DMS79 (cell line): ENCODE results near the gene UNC45A.
"Not testable (repeated sequence)": the region's sequence is repeated elsewhere in the genome, so short reads cannot be mapped to it uniquely, and the experiment has no call there.

ENCODE experiments used
- DNase-seq: peaks from one replicate; lab custom pipeline; 2025; lab: John Stamatoyannopoulos, UW

Gene UNC45A

DNA sequence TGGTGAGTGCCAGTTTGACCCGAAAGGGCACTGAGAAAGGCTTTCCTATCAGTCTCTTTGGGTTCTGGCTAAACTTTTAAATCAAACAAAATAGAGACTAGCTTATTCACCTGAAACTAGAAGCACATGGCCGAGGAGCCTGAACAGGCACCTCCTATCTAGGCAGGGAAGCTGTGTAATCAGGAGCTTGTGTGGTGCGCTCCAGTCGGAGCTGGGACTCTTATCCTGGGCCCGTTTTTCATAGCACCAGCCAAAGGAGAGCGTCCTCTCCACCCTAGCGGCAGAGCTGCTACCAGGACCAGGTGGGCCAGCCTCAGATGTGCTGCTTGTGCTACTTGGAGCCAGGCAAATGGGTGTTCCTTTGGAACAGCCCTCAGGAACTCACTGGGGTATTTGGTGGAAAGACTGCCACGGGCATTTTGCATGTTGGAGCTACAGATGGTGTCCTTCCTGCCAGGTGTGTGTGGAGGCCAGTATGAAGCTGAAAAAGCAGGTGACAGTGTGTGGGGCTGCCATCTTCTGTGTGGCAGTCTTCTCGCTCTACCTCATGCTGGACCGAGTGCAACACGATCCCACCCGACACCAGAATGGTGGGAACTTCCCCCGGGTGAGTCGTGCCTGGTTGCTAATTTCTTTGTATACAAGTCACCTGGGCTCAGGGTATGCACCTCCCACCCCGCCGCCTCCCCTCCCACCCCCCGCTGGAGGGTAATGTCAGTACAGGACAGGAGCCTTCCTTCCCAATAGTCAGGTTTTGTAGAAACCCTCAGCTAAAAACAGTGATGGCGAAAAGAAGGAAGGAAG is 31.1 kb upstream of the UNC45A start:
- DNase-seq: no peak

GRCh38 chr15:90904746-90905145 is 30.3 kb upstream of the UNC45A start:
- DNase-seq: no peak

- no peak for DNase-seq
Observed at GRCh38 chr15:90905306-90906180, 29.5 kb upstream of the UNC45A start.

- DNase-seq: no peak
Observed at GRCh38 chr15:90906181-90906849, 28.8 kb upstream of the UNC45A start.

- DNase-seq: no peak
Observed at GRCh38 chr15:90907051-90907660, 27.9 kb upstream of the UNC45A start.

DNA sequence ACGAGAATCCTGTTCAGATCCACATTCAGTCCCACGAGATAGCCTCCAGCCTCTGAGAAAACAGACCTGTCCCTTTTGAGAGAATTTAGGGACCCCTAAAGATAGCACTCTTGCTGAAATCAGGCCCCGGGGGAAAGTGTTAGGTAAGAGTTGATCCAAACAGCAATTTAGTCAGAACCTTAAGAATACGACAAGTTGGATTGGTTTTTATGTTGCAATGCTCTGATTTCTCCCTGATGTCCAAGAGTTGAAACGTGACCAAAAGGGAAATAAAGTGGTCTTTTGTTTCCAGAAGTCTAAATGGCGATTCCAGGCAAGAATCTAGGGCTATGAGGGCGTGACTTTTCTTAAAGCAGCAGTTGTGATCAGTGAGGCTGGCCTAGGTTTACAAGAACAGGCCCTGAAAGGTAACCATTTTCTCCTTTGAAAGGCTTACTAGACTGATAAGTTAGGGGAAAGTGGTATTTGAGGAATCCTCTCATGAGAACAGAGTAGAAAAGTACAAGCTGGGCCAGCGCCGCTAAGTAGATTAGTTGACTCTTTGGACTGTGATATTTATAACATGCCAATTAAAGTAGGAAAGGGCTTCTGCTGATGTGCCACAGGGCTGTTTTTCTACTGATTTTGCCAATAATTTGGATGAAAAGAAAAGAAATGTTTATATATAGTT is 27.1 kb upstream of the UNC45A start:
- DNase-seq: no peak

GRCh38 chr15:90909449-90909848 is 25.6 kb upstream of the UNC45A start:
- not testable (repeated sequence) for DNase-seq

- no peak for DNase-seq
Observed at GRCh38 chr15:90909976-90910375, 25.1 kb upstream of the UNC45A start.

DNA sequence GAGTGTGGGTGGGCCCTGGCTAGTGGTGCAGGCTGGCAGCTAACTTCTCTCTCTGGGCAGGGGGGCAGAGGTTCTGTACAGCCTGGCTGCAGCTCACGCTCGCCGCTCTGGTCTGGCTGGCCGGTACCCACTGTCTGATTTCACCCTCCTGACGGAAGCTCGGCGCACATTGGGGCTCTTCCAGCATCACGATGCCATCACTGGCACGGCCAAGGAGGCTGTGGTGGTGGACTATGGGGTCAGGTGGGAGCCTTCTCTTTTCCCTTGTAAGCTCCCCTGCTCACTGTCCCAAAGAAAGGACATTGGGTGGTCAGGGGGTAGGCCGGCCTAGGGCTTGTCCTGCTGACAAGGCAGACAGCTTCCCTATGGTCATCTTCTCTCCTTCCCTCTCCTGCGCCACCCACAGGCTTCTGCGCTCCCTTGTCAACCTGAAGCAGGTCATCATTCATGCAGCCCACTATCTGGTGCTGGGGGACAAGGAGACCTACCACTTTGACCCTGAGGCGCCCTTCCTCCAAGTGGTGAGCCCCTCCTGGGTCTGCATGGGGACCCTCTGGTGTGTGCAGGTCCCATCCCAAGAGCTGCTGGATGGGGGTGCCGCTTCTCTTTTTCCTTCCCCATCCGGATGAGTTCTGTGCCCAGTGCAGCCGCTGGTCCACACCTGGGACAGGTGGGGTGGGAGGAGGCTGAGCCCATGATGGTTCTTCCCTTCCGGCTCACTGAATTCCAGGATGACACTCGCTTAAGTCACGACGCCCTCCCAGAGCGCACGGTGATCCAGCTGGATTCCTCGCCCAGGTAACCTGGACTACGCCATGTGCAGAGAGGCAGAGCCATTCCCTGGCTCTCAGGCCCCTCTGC is 24.4 kb upstream of the UNC45A start:
- DNase-seq: no peak

GRCh38 chr15:90911302-90911623 is 23.8 kb upstream of the UNC45A start:
- DNase-seq: no peak

- DNase-seq: no peak
Observed at GRCh38 chr15:90911906-90912769, 22.9 kb upstream of the UNC45A start.

GRCh38 chr15:90912770-90913075 is 22.4 kb upstream of the UNC45A start:
- no peak for DNase-seq

- no peak for DNase-seq
Observed at GRCh38 chr15:90913398-90913944, 21.6 kb upstream of the UNC45A start.

GRCh38 chr15:90914305-90915080 is 20.6 kb upstream of the UNC45A start:
- no peak for DNase-seq

DNA sequence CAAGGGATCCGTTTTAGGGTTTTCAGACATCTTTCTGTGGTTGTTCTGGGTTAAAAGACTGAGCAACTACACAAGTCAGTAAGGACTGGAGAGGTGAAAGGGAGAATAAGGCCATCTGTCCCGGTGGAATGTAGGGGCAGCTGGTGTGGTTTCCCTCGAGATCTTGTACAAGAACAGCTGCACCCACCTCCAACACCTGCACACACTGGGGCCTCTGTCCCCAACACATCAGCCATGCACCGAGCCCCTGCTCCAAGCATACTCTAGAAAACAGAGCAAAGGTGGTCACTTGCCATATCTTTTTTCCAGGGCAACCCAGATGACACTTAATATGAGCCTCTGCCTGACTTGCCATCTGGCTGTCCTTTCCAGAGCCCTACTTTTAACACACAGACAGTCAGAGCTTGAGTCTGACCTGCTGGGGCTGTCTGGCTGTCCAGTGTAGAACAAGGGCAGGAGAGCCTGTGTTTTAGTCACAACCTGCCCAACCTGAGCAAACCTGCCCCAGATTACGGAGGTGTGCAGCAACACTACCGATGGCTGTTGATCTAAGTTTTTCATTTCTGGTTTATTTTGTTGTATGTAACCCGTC is 19.8 kb upstream of the UNC45A start:
- no peak for DNase-seq

DNA sequence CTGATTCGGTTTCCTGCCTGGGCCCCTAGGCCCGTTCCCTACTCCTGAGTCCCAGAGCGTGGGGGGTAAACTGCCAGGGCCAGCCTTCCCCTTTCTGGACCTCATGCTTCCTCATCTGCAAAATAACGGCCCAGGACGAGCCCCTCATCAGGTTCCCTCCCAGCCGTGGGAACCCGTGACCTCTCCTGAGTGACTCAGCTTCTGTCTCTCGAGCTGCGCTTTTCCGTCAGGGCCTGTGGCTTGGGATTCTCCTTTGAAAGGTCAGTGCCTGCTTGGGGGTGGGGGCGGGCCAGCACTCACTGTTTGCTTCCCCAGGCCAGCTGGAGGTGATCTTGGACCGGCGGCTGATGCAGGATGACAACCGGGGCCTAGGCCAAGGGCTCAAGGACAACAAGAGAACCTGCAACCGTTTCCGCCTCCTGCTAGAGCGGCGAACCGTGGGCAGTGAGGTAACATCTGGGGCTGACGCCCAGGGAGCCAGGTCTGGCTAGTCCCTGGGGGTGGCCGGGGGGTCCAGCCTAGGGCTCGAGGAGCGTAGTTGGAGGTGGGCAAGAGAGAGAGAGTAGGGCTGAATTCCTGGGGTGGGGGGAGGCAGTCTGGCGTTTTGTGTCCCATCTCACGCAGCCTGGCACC is 19.2 kb upstream of the UNC45A start:
- DNase-seq: no peak

DNA sequence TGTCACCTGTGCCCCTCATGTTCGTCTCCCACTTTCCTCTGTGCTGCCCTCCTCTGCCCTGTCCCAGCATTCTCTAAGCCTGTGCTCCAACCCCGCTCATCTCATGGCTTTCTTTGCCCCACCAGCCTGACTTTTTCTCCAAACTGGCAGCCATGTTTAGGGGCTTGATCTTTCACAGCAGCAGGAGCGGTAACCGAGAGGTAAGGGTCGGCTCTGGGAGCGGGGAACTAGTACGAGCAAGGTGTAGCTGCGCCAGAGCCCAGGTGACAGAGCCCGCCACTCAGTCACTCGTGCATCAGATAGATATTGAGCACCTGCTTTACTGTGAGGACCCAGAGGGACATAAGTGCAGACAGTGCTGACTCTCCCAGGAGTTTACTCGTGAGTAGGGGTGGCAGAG is 18.6 kb upstream of the UNC45A start:
- no peak for DNase-seq

- no peak for DNase-seq
Observed at GRCh38 chr15:90917569-90917968, 17.5 kb upstream of the UNC45A start.
